Fibroblast of skin of left biceps (primary cell): ENCODE results near the gene HIVEP3.

Experiments used
- DNase-seq, 2 experiments: peaks; one replicate each; pipeline ENCODE4 v3.0.0-alpha.2; 2013; ENCODE audit warnings: low read depth in 2 of 2

The HIVEP3 gene

DNA sequence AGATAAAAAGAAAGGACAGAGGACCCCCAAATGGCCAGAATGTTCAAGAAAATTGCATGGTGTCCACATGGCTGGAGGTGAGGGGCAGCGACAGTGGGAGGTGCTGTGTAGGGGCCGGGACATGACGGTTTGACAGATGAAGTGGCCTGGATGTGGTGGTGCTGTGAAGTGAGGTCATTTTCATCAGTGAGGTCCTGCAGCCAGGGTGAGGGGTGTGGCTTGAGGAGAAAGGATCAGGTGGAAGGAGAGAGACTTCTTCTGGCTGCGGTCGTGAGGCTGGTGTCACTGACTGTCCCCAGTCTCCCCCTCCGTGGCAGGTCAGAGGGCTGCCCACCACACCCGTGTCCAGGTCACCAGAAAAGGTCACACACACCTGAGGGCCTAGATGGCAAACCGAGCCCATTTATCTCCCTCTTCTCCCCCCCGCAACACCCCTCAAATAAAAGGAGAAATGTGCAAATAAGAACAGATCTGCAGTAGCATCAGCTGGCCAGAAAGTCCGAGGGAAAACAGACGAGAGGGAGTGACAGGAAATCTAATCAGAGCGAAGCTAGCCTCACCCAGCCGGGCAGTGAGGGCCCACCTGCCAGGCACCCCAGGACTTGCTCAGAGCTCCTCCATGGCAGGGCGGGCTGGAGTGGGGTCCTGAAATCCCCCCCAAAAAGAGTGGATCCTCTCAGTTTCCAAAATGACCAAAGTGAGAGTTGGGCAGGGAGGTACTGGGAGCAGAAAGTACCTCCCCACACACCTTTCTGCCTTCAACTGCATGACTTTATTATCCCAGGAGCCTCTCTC, 285.7 kb downstream of the HIVEP3 start:
- no peak for DNase-seq

DNA sequence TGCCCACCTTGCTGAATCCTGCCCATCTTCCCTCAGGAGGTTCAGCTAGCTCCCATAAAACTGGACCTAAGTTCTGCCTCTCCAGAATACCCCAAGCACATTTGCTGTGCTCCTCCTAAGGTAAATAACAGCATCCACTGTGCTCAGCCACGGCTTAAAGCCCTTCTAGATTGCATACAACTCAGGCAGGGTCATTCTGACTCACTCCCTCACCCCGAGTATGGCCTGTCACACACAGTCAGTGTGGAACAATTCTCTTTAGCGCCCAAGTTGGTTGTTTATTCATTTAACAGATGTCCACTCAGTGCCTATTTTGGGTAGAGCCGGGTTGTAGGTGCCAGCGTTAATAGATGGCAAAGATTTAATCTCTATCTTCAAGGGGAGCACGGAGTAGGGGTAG, 286.8 kb downstream of the HIVEP3 start:
- no peak for DNase-seq

DNA sequence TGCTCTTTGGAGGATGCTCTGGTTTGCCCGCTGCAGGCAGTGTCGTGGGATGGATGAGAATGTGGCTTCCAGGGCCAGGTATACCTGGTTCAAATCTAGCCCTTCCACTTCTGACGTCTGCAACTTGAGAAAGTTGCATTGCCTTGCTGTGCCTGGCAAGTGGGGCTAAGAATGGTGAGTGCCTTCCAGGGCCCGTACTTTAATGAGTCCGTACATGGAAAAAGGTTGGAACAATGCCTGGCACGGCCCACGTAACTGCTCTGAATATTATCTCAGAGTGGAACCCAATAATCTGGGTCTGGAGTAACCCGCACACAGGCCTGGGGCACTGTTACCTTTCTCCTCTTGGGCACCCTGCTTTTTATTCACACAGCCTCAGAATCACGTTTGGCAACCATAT, 287.6 kb downstream of the HIVEP3 start:
- DNase-seq, result no peak

DNA sequence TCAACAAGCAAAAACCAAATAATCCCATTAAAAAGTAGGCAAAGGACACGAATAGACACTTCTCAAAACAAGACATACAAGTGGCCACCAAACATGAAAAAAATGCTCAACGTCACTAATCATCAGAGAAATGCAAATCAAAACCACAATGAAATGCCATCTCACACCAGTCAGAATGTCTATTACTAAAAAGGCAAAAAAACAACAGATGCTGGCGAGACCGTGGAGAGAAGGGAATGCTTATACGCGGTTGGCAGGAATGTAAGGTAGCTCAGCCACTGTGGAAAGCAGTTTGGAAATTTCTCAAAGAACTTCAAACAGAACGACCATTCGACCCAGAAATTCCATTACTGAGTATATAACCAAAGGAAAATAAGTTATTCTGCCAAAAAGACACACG, 289.2 kb downstream of the HIVEP3 start:
- peak; percentile 94 for DNase-seq

DNA sequence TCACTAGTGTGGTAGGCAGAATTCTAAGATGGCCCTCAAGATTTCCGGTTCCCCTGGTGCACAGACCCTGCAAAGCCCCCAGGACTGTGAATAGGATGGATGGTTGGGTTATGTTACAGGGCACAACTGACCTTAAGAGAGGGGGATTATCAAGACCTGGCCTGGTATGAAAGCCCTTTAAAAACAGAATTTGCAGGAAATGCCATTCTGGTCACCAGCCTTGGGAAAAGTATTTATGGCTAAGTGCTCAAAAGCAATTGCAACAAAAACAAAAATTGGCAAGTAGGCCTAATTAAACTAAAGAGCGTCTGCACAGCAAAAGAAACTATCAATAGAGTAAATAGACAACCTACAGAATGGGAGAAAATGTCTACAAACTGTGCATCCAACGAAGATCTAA, 289.6 kb downstream of the HIVEP3 start:
- no peak for DNase-seq

DNA sequence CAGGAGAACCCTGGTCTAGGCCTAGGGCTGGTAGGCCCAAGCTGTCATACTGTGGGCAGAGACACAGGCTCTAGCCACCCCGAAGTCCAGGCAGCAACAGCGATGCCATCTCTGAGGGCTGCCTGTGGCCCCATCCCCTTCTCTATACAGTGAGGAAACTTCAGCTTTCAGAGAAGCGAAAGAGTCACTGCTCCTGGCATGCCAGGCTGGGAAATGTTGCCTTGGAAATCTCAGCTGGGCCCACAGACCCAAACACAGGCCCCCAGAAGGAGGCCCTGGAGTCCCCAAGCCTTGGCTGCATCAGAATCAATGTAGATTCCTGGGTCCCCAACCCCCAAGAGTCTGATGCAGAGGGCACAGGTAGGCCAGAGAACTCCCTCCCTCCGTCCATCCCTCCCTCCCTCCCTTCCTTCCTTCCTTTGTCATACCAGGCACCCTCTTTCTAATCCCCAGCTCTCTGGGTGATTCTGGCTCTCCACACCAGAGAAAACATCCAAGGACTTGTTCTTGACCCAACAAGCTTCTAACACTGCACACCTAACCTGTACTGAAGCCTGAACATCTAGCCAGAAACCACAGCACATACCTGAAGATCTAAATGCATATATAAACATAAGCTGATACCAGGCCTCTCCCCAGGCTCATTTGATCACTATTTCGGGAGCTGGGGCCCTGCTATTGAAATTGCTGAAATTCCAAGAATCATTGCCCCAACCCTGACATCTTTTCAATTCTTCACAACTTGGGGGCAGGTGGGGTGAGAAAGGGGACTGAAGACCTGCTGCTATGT, 291.0 kb downstream of the HIVEP3 start:
- DNase-seq, result no peak

DNA sequence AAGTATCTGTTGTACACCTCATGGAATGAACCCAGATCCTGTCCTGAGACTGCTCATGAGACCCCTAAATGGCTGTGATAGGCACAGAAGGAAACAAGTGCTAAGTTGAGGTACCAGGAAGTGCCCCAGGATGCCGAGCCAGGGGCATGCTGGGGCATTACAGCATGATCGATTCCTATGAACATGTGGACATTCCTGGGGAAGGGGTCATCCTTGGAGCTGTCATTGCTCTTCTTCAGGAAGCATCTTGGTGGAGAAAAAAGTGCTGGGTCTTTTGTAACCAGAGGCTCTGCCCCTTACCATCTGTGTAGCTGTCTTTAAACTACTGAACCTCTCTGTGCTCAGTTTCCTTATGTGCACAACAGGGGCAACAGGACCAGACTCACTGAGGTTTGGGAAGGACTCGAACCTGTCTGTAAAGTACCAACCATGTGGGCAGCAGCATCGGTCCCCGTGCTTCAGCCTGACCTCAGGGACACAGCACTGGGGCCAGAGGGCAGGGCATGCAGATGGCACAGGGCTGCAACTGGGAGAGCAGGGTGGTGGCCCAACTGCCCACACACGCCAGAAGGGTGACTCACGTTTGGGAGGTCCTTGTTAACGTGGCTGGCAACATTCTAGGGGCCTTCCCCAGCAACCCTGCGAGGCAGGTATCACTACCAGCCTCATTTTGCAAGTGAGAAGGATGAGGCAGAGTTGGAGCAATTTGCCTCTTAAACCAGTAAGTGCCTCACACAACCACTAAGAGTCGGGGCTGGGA, 291.9 kb downstream of the HIVEP3 start:
- DNase-seq, result no peak

DNA sequence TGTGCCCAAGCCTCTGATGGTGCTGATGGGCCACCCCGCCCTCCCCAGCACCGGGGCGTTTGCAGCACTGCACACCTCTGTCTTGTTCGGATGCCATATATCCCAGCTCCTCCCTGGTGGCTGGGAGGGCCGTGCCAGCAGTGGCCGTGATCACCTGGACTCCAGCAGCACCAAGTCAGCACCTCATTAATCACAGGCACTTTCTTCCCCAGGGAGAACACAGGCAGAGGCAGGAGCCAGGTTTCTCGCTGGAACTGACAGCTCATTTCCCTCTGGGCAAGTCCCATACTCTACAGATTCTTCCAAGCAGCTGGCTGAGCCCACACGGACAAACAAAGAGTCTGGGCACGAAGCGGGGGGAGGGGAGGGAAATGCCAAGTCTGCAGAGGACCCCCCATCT, 292.6 kb downstream of the HIVEP3 start:
- DNase-seq, result no peak

DNA sequence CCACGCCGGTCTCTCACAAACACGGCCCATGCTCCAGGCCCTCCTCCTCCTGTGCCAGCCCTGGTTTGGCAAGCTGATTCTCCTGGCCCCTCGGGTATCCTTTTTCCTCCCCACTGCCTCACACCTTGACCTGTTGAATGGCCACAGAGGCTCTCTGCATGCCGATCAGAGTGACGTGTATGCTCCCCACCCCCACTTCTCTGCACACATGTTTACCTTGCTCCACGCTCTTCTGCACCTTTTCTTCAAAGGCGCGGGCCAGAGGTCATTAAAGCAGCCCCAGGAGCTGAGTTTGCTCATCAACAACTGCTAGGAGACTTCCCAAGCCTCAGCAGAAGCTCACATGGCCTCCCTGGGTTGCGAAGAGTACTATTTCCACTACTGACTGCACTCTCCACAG, 295.0 kb downstream of the HIVEP3 start:
- DNase-seq, result no peak

DNA sequence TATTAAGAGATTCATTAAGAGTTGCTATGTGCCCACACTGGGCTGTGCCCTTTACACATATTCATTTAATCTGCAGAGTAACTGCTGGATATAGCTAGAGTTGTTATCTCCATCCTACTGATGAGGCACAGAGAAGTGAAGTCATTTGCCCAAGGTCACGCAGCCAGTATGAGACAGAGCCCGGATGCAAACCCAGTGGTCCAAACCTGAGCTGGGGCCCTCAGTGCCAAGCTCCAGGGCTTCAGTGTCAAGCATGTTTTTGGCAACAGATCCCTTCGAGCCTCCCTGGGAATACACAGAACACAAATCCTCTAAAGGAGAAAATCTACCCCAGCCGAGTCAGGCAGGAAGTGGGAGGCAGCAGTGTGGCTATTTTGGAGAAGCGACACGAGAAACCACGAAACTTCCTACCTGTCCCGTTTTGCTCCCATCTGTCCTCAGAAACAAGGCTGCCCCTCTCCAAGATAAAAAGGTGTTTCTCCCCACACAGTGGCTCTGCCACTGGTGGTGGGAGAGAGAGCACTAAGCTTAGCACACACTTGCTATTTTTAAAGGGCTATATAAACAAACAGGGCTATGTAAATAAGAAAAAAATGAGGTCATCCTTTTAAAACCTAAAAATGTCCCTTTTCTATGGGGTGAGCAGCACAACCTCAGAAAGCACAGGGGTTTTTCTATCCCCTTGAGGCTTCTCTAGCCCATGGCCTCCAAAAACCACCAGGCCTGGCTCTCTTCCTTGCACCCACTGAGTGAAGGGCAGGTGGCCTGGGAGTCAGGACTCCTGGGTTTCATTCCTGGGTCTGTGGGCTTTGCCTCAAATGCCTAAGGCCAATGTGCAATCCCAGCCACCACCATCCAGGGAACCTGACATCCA, 295.6 kb downstream of the HIVEP3 start:
- DNase-seq, result no peak

DNA sequence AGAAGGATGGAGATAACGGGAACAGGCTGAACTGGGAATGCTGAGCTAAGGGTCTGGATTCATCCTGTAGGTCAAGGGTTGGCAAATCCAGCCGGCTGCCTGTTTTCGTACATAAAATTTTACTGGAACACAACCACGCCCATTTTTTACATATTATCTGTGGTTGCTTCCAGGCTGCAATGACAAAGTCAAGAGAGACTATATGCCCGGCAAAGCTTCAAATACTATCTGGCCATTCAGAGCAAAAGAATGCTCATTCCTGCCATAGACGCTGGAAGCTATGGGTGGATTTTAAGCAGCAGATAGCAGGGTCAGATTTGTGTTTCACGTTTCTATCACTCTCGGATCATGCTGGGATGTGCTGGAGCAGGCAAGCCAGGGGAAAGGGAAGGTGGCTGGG, 296.3 kb downstream of the HIVEP3 start:
- DNase-seq, result no peak

DNA sequence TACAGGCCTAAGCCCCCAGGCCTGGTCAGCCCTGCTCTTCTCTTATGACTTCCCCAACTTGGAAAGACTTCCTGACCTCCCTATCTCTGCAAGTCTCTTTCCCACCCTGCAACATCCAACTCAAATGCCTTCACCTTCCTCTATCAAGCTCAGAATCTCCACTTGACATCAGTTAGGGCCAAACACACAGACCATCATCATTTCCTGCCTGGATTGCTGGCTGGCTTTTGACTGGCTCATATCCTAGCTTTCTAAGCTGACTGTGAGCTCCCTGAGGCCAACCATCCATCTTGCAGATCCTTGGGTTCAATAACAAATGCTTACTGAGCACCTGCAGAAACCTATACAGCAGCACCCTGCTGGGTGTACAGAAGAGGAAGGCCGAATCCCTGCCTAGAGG, 296.9 kb downstream of the HIVEP3 start:
- DNase-seq, result no peak

DNA sequence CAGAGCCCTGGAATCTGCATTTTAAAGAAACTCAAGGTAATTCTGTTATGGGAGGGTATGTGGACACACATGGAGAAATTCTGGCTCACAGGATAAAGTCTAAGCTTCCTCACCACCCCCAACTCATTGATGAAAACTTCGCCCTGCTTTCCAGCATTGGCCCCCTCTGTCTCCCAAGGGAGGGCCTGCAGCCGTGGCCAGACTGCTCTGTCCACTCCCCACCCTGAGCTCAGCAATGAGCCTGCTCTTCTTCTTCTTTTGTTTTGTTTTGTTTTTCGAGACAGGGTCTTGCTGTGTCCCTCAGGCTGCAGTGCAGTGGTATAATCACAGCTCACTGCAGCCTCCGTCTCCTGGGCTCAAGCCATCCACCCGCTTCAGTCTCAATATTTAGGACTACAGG, 297.5 kb downstream of the HIVEP3 start:
- DNase-seq, result no peak

DNA sequence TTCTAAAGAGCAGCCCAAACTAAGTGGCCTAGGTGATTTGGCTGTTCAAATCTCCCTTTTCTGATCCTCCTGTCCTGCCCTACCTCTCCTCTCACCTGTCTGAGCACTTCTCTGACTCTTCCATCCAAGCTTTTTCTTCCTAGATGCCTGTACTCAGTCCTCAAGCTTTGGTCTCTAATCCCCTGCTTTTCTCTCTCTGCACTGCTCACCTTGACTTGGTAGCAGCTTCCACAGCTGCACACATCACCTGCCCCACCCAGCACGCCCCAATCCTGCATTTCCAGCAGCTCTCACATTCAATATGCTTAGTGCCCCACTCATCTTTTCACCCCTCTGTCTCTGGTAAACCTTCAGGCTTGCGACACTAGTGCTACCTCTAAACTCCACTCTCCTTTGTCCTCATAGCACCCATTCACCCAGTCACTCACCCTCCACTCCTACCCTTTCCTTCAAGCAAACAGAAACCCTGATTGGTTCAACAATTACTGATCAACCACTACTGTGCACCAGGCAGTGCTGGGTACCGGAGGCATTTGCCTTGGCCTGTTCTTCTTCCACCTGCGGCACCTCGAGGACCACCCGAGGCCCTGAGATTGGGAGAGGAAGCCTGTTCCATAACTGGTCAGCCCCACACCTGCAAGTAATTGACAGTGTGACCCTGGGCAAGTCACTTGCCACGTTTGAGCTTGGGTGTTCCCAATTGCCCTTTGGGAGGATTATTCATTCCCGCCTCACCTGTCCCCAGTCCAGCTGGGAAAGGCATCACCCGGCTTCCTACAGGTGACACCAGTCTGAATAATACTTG, 298.2 kb downstream of the HIVEP3 start:
- no peak for DNase-seq

DNA sequence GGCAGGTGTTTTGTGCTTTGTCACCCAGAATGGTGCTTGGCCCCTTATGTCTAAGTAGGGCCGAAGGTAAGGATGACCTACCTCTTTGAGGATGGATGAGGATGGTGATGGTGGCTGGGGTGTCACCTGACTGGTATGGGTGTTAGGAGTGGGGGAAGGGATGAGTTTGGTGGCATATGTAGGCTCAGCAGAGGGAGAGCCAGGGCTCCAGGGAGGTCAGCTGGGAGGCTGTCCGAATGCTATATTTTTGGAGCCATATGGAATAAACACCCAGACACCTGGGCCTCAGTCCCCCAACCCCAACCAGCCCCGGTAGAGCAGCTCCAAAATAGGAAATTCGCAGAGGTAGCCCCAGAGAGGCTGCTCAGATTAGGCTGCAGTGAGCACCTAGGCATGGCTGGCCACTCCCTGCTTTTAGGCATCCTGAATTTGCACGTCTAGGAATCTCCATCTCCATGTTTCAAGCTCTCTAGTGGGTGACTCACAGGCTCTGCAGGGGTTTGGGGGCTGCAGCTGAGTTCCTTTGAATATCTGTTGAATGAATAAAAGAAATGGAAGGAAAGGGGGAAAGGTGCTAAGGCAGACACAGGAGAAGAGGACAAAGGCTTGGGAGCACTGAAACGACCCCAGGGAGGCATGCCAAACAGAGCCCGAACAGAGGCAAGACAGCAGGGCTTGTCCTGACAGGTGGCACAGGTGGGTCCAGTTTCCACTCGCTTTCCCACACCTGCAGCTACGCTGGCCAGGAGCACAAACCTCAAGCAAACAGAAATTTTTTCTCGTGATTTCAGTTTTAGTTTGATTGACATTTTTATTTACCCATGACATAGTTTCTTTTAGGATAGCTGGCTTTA, 299.0 kb downstream of the HIVEP3 start:
- no peak for DNase-seq

DNA sequence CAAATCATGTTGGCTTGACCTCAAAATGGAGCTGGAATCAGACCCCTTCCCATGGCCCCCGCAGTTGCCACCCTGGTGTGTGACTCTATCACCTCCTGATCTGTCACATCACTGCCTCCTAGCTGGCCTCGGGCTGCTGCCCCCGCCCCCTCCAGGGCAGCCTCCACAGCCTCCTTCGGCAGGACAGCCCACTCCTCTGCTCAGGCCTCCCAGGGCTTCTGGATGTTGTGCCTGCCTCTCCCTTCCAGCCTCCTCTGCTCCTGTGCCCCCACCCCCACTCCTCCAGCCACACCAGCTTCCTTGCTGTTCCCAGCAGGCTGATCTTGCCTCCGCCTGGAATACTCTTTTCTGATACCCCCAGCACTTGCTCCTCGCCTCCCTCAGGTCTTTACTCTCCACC, 299.9 kb downstream of the HIVEP3 start:
- DNase-seq, result no peak

DNA sequence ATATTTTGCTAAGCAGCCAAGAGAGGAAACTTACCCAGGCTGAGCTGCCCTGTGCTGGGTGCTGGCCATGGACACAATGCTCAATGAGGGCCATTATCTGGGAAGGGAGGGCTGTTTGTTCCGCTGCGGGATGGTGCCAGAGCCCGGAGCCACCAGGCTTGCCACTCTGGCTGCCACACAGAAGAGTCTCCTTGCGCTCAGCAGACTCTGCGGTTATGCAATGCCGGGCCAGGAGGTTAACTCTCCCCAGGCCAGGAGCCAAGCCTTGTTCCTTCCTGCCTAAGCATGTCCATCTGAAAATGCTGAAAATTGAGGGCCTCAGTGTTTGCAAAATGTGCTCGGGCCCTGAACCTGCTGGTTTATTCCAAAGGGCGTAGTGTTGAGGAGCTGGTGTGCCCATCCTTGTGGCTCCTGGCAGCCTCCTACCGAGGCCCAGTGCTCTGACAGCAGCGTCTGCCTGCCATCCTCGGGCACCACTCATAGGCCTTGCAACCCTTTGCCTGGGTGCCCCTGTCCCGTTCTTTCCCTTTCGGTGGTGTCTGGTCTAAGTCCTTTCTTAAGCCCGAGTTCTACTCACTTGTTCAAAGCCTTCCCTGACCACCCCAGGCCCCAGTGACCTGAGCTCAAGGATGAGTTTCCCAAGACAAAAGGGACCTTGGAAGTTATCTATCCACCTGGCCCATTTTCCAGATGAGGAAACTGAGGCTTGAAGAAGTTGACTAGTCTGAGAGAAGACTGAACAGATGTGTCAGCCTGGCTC, 300.5 kb downstream of the HIVEP3 start:
- no peak for DNase-seq

DNA sequence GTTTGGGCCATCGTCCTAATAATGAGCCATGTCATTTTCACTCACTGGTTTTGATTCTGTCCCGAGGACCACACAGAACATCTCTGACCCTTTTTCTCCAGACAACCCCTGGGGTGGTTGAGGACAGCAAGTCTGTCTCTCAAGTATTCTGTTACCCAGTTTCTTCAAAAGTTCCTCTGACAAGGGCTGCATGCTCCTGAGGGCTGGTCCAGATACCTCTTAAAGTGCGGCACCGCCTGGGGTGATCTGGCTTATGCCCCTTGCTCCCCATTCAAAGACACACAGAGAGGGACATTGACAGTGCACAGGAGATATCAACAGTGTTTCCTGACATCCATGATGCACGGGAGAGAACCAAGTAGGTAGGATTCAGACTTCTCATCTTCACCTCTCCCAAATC, 301.4 kb downstream of the HIVEP3 start:
- no peak for DNase-seq

DNA sequence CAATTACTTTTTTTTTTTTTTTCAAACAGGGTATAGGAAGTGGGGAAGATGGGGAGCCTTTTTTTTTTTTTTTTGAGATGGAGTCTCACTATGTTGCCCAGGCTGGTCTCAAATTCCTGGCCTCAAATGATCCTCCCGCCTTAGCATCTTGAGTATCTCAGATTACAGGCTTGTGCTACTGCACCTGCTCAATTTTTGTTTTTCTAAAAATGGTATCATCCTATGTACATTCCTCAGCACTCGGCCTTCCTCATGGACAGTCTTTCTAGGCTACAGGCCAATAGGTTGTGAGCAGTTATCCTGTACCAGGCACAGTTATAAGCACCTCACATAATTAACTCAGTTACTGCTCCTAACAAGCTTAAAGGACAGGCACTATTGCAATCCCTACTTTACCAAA, 302.2 kb downstream of the HIVEP3 start:
- DNase-seq, result no peak
